Hepatocyte (in vitro differentiated cells): Measurements from ENCODE around the gene CCM2L. TPM values are rescaled to one million over a fixed set of nuclear protein-coding genes. Genes with fewer than 3 reads are reported as not detected.

Experiments
- DNase-seq: peaks from one replicate; pipeline ENCODE4 v3.0.0-alpha.2; 2016; ENCODE audit warnings: low spot score
- H2AFZ ChIP-seq: fragments of 200-600 bp; sonication (generic); 2 replicates; pipeline ENCODE4 v1.6.0; 2016; ENCODE audit warnings: antibody characterized with exemption, mild to moderate bottlenecking
- H3K27ac ChIP-seq: fragments of 200-600 bp; sonication (generic); 2 replicates; pipeline ENCODE4 v1.5.1; 2016; ENCODE audit warnings: mild to moderate bottlenecking
- H3K27me3 ChIP-seq: fragments of 200-600 bp; sonication (generic); 2 replicates; pipeline ENCODE4 v1.6.1; 2016
- H3K36me3 ChIP-seq: fragments of 200-600 bp; sonication (generic); replicated peaks from 2 replicates; pipeline ENCODE4 v1.5.1; 2016; ENCODE audit warnings: low read depth; ENCODE audit not compliant: insufficient read depth
- H3K4me1 ChIP-seq: fragments of 200-600 bp; sonication (generic); 2 replicates; pipeline ENCODE4 v1.5.1; 2016; ENCODE audit warnings: mild to moderate bottlenecking, moderate library complexity; ENCODE audit not compliant: insufficient read depth
- H3K4me2 ChIP-seq: fragments of 200-600 bp; sonication (generic); 2 replicates; pipeline ENCODE4 v1.6.0; 2016
- H3K4me3 ChIP-seq: fragments of 200-600 bp; sonication (generic); 2 replicates; pipeline ENCODE4 v1.5.1; 2016; ENCODE audit warnings: mild to moderate bottlenecking
- H3K79me2 ChIP-seq: fragments of 200-600 bp; sonication (generic); 2 replicates; pipeline ENCODE4 v1.6.0; 2017; ENCODE audit warnings: mild to moderate bottlenecking
- H3K9me2 ChIP-seq: fragments of 200-600 bp; sonication (generic); replicated peaks from 2 replicates; pipeline ENCODE4 v1.6.0; 2017; ENCODE audit warnings: mild to moderate bottlenecking; ENCODE audit not compliant: insufficient read depth
- H3K9me3 ChIP-seq: fragments of 200-600 bp; sonication (generic); 2 replicates; pipeline ENCODE4 v1.5.1; 2016; ENCODE audit warnings: low read depth, mild to moderate bottlenecking
- H4K20me1 ChIP-seq: fragments of 200-600 bp; sonication (generic); 2 replicates; pipeline ENCODE4 v1.6.0; 2016; ENCODE audit warnings: mild to moderate bottlenecking; ENCODE audit not compliant: insufficient read depth, poor library complexity, severe bottlenecking
- EZH2 ChIP-seq: fragments of 200-600 bp; sonication (generic); IDR thresholded peaks from 2 replicates; pipeline ENCODE4 v1.6.1; 2016; ENCODE audit warnings: antibody characterized with exemption, mild to moderate bottlenecking, borderline replicate concordance
- EZH2phosphoT487 ChIP-seq: fragments of 200-600 bp; sonication (generic); IDR thresholded peaks from one replicate; pipeline ENCODE4 v1.6.1; 2018; ENCODE audit warnings: antibody characterized with exemption, mild to moderate bottlenecking, low read depth, moderate library complexity; ENCODE audit not compliant: unreplicated experiment, severe bottlenecking
- WGBS: methylation state at CpG from one replicate; pipeline ENCODE4 v1.1.6; 2016; ENCODE audit warnings: low lambda C conversion rate; ENCODE audit errors: missing lambda C conversion rate; 5-methylcytosine and 5-hydroxymethylcytosine counted together
- polyA plus RNA-seq: library from polyadenylated mRNA; unstranded; fragments of >200 nt; fragmentation: Nextera tagmentation; extraction: Ambion mirVana; gene quantifications from 2 replicates; pipeline ENCODE4 v1.2.1, GENCODE V29; 2016
- total RNA-seq: library from RNA; depleted of rRNA; stranded (reverse); fragments of >200 nt; gene quantifications from 2 replicates; pipeline ENCODE4 v1.2.3, GENCODE V29; 2014
- TF ChIP-seq, protein P1 (sequence below): fragments of 200-600 bp; sonication (generic); IDR thresholded peaks from 2 replicates; pipeline ENCODE4 v1.5.1; 2016; ENCODE audit warnings: antibody characterized with exemption, mild to moderate bottlenecking; ENCODE audit not compliant: poor library complexity

Gene CCM2L
- total and polyA plus RNA-seq, 2 experiments from 2014 or later, result 0.77 to 1.0 TPM

DNA sequence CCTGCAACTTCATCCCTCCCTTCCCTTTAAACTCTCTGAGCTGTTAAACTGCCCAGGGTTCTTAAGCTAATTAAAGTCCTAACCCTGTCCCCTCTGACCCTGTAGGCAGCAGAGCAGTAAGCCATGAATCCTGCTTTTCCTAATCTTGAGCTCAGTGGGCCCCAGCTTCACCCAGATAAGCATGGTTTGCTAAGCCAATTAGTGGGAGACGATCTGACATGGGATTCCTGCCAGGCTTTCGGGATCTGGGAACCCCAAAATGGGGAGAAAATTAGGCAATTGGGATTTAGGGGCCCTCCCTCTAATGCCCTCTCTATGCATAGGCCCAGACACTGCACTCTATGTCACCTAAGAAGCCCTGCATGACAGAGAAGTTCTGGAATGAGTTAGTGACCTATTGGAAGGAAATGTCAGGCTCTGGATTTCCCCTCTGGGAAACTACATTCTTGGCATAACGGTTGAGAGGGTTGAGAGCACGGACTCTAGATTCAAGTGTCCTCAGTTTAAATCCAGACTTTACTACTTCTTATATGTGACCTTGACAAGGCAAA, 37.7 kb upstream of the CCM2L start:
- H2AFZ ChIP-seq, result no peak overlapping the region
- no peaks in the 10 kb centered on the region for H3K36me3 ChIP-seq
- no peaks in the 10 kb centered on the region for H3K79me2 ChIP-seq
- TF ChIP-seq EZH2 (no peak), EZH2phosphoT487 (no peak)
- TF ChIP-seq, protein P1, sequence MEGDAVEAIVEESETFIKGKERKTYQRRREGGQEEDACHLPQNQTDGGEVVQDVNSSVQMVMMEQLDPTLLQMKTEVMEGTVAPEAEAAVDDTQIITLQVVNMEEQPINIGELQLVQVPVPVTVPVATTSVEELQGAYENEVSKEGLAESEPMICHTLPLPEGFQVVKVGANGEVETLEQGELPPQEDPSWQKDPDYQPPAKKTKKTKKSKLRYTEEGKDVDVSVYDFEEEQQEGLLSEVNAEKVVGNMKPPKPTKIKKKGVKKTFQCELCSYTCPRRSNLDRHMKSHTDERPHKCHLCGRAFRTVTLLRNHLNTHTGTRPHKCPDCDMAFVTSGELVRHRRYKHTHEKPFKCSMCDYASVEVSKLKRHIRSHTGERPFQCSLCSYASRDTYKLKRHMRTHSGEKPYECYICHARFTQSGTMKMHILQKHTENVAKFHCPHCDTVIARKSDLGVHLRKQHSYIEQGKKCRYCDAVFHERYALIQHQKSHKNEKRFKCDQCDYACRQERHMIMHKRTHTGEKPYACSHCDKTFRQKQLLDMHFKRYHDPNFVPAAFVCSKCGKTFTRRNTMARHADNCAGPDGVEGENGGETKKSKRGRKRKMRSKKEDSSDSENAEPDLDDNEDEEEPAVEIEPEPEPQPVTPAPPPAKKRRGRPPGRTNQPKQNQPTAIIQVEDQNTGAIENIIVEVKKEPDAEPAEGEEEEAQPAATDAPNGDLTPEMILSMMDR, result no peak
- H3K27me3 ChIP-seq, result peaks cover 51% of the 10 kb centered on the region
- no peak overlapping the region for H3K27ac ChIP-seq
- no peak overlapping the region for H3K4me3 ChIP-seq
- no peaks in the 10 kb centered on the region for H3K9me3 ChIP-seq
- H3K4me2 ChIP-seq, result no peak overlapping the region
- no peaks in the 10 kb centered on the region for H4K20me1 ChIP-seq
- H3K9me2 ChIP-seq, result no peaks in the 10 kb centered on the region
- whole genome bisulfite sequencing, result 28% methylated on average over 4 of the region's 4 CpGs
- H3K4me1 ChIP-seq, result peaks cover 3% of the 10 kb centered on the region
- no peak for DNase-seq

DNA sequence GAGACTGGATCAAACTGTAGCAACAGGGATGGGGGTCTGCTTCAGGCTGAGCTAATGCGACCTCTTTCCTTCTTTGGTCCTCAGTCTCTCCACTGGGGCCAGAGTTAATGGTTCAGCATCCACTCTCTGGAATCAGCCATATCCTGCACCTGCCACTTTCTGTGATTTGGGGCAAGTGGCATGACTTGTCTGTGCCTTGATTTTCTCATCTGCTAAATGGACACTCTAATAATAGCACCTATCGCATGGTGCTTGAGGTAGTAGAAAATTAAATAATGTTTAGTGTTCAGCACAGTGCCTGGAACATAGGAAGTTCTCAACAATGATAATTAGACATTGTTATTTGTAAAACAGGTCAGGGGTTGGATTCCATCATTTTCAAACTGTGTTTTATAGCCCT, 35.9 kb upstream of the CCM2L start:
- Histone ChIP-seq H3K36me3 (no peaks in the 10 kb centered on the region), H3K79me2 (no peaks in the 10 kb centered on the region), H3K9me3 (no peaks in the 10 kb centered on the region), H4K20me1 (no peaks in the 10 kb centered on the region), H3K27ac (no peak overlapping the region), H3K9me2 (no peaks in the 10 kb centered on the region), H3K4me3 (no peak overlapping the region), H3K4me2 (no peak overlapping the region), H3K27me3 (peaks cover 45% of the 10 kb centered on the region), H3K4me1 (no peaks in the 10 kb centered on the region), H2AFZ (no peak overlapping the region)
- no peak for DNase-seq
- TF ChIP-seq EZH2 (no peak), EZH2phosphoT487 (no peak)
- TF ChIP-seq, protein P1, result no peak
- WGBS, result 92% methylated on average over 2 of the region's 2 CpGs

GRCh38 chr20:31974951-31975487, 35.2 kb upstream of the CCM2L start:
- TF ChIP-seq EZH2, result no peak
- no peak for TF ChIP-seq EZH2phosphoT487
- TF ChIP-seq, protein P1, result no peak
- Histone ChIP-seq H3K4me1 (no peaks in the 10 kb centered on the region), H3K4me3 (no peak overlapping the region), H3K27me3 (peaks cover 38% of the 10 kb centered on the region), H4K20me1 (no peaks in the 10 kb centered on the region), H3K9me3 (no peaks in the 10 kb centered on the region), H3K27ac (no peak overlapping the region), H3K79me2 (no peaks in the 10 kb centered on the region), H3K4me2 (no peak overlapping the region), H3K36me3 (no peaks in the 10 kb centered on the region), H3K9me2 (no peaks in the 10 kb centered on the region), H2AFZ (no peak overlapping the region)
- 31% methylated on average over 10 of the region's 10 CpGs for WGBS
- DNase-seq, result no peak

DNA sequence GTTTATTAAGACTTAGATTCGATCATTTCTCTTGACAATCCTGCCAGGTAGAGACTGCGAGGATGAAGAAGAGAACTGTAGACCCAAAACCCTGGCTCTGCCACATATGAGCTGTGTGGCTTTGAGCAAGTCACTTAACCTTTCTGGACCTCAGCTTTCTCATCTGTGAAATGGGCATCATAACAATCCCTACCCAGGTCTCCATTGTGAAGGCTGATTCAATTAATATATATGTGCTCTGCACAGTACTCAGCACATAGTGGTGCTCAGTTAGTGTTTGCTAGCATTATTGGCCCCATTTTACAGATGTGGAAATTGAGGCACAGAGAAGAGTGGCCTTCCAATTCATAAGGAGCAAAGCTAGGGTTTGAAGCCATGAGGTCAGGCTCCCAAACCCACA, 34.4 kb upstream of the CCM2L start:
- TF ChIP-seq EZH2phosphoT487 (no peak), EZH2 (no peak)
- TF ChIP-seq, protein P1, result no peak
- H3K4me3 ChIP-seq, result no peak overlapping the region
- H3K79me2 ChIP-seq, result no peaks in the 10 kb centered on the region
- H3K9me3 ChIP-seq, result no peaks in the 10 kb centered on the region
- H2AFZ ChIP-seq, result no peak overlapping the region
- H3K4me1 ChIP-seq, result no peaks in the 10 kb centered on the region
- no peak overlapping the region for H3K27ac ChIP-seq
- 100% methylated on average over 2 of the region's 2 CpGs for WGBS
- H4K20me1 ChIP-seq, result no peaks in the 10 kb centered on the region
- no peaks in the 10 kb centered on the region for H3K9me2 ChIP-seq
- H3K27me3 ChIP-seq, result peaks cover 29% of the 10 kb centered on the region
- no peak overlapping the region for H3K4me2 ChIP-seq
- no peak for DNase-seq
- no peaks in the 10 kb centered on the region for H3K36me3 ChIP-seq
